LHCN-M2 (cell line): Measurements from ENCODE around the gene CCNA1. TPM values are rescaled to one million over a fixed set of nuclear protein-coding genes. Genes with fewer than 3 reads are reported as not detected.

Experiments used
- DNase-seq: peaks from one replicate; pipeline ENCODE4 v3.0.0-alpha.2; 2012; ENCODE audit warnings: low read depth
- polyA plus RNA-seq: library from polyadenylated mRNA; unstranded; fragments of >200 nt; gene quantifications from one replicate; pipeline ENCODE4 v1.2.1, GENCODE V29; 2012; ENCODE audit warnings: missing spikeins
- total RNA-seq: library from RNA; depleted of rRNA; stranded (reverse); fragments of >200 nt; gene quantifications from 2 replicates; pipeline ENCODE4 v1.2.3, GENCODE V29; 2014; rRNA removed

The CCNA1 gene
- total RNA-seq, result 0.77 and 1.8 TPM in 2 replicates
- polyA plus RNA-seq, result 0.06 TPM

DNA sequence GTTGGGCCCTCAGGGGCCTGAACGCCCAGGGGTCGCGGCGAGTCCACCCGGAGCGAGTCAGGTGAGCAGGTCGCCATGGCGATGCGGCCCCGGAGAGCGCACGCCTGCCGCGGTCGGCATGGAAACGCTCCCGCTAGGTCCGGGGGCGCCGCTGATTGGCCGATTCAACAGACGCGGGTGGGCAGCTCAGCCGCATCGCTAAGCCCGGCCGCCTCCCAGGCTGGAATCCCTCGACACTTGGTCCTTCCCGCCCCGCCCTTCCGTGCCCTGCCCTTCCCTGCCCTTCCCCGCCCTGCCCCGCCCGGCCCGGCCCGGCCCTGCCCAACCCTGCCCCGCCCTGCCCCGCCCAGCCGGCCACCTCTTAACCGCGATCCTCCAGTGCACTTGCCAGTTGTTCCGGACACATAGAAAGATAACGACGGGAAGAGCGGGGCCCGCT, at the start of gene CCNA1:
Gene CCNA1, plus strand, starts transcription at position 390 of the 439 bp plus-strand sequence. CDS start 562 bp downstream, outside the sequence.
- no peak for DNase-seq

DNA sequence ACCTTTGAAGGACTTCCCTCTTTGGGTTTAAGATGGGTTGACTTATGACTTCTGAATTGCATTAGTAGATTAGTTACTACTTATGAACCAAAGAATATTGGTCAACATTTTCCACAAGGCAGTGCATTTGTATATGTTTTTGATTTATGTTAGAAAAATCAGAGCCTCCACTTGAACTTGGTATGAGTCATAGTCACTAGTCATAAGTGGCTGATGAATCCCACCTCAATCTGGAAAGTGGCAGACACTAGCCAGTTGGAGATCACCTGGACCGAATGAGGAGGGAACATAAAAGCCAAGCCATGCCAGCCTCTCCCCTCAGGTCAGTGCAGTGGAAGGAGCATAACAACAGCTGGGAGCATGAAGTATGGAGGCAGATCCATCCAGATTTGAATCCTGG, 46.8 kb upstream of the CCNA1 start:
- peak; percentile 26 for DNase-seq

DNA sequence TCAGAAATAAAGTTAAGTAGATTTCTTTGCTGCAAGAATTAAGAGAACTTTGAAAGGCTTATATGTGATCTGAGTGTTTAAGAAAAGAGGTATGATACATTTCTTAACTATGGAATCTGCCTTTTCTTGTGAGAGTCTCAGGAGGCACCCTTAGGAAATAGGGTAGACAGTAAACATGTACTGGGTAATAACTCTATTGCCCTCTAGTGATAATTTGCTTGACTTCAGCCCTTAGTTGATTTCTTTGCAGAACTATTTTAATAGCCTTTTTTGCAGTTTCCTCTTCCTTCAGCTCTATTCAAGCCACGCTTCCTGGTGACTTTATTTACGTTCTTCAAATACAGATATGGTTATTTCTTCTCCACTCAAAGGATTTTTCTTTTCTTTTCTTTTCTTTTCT, 37.0 kb upstream of the CCNA1 start:
- peak; percentile 65 for DNase-seq

DNA sequence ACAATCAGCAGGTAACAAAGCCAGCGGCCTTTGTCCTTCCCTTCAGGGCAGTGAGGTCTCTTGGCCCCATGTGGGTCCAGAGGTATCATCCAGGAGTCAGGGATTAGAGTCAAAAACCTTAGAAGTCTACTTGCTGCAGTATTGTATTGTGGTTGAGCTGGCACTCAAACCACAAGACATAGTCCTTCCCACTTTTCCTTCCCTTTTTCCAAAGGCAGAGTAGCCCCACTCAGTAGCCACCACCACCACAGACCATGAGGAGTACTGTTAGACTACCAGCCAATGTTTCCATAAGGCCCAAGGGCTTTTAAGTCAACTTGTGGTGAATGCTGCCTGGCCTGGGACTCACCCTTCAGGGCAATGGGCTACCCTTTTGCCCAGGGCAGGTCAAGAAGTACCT, 27.1 kb upstream of the CCNA1 start:
- no peak for DNase-seq

DNA sequence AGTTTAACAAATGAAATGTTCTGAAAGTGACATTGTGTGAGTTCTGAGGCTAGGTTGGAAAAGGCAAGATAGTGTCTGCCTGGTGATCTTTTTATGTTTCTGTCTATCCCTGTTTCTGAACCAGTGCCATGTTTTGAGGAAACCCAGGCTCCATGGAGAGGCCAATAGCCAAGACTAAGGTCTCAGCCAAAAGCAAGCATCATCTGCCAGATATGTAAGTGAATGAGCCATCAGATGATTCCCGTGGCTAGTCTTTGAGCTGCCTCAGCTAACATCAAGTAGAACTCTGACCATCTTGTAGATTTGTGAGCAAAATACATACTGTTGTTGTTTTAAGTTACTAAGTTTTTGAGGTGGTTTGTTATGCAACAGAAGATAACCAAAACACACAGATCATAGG, 19.6 kb upstream of the CCNA1 start:
- DNase-seq, result no peak

DNA sequence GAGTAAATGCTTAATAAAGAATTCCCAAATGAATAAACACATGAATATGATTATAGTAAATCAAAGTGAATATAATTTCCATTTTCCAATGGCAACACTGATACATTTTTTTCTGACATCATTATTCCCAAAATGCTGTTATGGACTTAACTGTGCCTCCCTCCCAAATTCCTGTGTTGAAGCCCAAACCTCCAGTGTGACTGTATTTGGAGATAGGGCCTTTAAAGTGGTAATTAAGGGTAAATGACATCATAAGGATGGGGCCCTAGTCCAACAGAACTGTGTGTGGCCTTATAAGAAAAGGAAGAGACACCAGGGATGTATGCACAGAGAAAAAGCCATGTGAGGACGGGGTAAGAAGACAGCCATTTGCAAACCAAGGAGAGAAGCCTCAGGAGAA, 19.1 kb upstream of the CCNA1 start:
- no peak for DNase-seq

DNA sequence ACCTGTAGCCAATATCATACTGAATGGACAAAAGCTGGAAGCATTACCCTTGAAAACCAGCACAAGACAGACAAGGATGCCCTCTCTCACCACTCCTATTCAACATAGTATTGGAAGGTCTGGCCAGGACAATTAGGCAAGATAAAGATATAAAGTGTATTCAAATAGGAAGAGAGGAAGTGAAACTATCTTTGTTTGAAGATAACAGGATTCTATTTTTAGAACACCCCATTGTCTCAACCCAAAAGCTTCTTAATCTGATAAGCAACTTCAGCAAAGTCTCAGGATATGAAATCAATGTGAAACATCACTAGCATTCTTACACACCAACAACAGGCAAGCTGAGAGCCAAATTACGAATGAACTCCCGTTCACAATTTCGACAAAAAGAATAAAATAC, 17.8 kb upstream of the CCNA1 start:
- DNase-seq, result no peak

DNA sequence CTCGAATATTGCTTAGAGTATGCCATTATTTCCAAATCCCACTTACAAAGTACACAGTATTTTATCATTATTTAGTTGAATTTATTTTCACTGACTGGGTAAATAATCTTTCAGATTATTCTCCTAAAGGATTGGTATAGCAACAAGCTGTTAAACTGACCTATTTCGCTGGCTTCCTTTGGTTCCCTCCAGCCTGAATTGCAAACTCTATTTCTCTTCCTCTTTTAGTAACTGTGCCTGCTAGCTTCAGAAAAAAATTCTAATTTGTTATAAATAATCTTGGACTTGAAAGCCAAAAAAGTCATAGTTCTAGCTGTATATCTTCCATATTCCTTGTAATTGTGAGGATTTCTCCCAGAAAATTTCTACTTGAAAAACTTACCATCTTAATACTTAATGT, 15.0 kb upstream of the CCNA1 start:
- no peak for DNase-seq

DNA sequence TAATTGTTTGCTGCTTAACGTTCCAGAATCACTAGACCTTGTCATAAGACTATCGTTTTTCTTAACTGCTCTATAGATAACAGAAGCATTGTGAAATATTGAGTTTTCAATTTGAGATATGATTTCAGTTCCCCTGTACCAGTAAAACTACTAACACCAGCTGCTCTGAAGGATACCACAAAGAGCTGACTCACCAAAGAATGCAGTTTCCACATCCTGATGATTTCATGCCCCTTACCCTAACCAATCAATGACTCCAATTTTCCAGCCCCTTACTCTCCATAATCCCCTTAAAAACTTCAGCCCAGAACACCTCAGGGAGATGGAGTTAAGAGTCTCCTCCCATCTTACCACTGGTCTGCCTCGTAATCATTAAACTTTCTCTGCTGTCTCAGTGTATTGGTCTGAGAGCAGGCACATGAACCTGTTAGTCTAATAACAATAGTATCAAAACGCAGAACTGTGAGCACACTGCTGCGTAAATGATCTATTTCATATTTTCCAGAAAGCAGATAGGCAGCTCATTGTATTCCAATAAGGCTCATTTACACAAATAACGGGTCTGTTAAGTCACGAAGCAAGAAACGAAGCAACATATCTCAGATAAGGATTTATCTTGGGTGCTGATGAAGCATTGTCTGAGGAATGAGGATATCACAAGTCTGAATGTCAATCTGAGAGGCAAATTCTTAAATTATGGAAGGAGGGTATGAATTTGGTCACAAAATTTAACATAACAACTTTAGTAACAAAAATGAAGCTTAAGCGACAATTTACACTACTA, 14.1 kb upstream of the CCNA1 start:
- DNase-seq, result peak; percentile 93

DNA sequence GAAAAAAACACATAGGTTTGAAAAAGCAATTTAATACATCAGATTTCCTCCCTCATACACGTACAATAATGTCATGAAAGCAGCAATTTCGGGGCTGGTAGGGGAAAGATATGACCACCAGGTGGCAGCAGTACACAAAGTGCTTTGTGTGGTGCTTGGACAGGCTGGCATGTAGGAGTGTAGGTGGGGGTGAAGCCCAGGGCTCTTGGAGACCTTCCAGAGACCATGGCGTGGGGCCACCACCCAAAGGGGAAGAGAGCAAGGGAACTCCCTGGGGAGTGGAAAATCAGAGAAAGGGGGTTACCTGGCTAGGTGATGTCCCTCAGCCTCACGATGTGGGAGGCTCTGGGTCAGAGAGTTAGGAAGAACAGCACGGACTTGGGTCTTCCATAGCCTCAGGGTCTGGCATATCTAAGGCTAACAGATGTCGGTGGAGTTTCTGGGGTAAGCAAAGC, 11.8 kb upstream of the CCNA1 start:
- peak; percentile 84 for DNase-seq

DNA sequence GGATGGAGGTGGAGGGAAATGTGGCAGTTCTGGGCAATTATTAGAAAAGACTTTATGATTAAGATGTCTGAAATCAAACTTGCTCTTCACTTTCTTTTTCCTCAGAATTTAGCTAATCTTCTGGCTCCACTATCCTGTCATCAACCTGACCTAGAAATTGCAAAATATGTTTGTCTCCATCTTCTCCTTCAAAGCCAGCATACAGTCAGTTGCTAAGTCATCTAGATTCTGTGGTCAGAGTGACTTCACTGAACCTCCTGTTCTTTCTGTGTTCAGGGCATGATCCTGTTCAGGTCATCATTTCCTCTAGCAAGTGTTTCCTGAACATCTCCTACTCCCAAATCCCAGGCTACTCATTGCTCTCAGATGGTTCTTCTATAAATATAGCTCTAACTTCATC, 10.8 kb upstream of the CCNA1 start:
- DNase-seq, result peak; percentile 81

DNA sequence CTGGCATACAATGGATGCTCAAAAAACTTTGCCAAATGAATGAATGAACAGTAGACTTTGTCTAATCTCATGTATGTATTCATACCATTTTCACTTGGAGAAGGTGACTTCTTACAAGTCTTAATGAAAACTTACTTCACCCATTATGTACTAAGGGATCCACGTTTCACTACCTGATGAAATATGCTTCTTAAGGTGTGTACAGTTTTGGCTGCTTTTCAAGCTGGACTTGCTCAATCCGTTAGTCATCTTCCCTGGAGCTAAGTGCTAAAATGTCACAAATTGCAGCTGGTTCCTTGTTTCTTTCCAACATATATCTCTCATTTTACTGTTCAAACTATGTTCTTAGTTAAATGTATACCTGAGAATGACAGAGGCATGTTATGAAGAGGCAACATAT, 4.2 kb upstream of the CCNA1 start:
- no peak for DNase-seq

DNA sequence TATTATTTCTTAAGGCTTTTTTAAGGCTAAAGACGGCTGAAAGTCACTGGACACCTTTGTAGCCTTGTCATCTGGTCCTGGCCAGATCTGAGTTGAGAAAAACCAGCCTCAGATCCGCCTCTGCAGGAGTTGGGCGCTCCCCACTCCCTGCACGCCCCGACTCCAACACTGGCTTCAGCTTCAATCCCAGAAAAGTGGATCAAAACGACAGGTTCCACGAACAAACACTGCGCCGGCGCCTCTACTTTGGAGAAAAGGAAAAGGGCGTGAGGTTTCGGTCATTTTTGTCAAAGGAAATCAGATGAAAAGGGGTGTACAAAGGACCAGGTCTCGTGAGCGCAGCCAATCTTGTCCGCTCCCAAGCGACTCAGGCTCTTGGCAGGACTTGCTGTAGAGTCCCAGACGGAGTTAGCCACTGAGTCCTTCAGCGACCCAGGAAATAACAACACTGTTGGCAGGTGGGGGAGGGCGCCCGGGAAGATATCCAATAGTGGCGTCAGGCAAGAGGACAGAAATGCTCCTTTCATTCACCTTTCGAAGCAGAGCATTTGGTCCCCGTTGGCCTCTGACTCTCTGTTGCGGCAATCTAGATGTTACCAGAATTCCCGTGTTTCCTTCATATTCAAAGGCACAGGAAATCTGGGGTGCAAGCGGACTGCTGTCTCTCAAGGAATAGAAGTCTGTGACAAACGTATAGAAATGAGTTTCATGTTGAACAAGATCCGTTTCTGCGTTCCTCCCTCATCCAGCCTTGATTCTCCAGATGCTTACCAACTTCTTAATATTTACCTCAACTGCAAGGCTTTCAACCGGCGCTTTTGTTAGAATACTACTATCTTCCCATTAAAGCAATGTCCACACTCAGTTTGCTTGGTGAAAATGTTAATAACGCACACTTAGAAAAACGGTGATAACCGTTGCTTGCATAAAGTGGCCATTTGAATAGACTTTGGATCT, 1.8 kb upstream of the CCNA1 start:
- no peak for DNase-seq

DNA sequence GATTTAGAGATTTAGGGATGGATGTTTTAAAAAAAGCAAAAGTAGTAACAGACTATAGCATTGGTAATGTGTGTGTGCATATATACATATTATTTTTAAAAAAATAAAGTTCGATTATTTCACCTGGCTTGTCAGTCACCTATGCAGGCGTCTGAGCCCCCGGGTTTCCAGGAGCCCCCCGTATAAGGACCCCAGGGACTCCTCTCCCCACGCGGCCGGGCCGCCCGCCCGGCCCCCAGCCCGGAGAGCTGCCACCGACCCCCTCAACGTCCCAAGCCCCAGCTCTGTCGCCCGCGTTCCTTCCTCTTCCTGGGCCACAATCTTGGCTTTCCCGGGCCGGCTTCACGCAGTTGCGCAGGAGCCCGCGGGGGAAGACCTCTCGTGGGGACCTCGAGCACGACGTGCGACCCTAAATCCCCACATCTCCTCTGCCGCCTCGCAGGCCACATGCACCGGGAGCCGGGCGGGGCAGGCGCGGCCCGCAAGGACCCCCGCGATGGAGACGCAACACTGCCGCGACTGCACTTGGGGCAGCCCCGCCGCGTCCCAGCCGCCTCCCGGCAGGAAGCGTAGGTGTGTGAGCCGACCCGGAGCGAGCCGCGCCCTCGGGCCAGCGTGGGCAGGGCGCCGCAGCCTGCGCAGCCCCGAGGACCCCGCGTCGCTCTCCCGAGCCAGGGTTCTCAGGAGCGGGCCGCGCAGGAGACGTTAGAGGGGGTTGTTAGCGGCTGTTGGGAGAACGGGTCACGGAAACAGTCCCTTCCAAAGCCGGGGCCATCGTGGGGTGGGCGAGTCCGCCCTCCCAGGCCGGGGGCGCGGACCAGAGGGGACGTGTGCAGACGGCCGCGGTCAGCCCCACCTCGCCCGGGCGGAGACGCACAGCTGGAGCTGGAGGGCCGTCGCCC, 840 bp upstream of the CCNA1 start:
- DNase-seq, result no peak

DNA sequence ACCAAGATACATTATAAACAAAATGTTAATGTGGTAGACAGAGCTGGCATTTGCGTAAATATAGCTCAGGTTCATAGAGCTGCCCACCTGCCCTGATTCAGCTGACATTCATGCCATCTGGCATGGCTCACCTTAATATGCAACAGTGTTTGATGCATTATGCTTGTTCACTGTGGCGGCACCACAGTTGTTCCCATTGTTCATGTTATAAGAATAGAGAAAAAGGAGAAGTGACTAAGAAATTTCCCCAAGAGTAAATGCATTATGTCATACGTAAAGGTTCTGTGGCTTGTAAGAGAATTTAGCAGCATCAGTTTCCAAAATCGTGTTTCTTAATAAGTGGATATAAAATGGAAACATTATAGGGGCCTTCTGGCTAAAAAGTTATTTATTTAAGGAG, 4.5 kb downstream of the CCNA1 start:
- no peak for DNase-seq

DNA sequence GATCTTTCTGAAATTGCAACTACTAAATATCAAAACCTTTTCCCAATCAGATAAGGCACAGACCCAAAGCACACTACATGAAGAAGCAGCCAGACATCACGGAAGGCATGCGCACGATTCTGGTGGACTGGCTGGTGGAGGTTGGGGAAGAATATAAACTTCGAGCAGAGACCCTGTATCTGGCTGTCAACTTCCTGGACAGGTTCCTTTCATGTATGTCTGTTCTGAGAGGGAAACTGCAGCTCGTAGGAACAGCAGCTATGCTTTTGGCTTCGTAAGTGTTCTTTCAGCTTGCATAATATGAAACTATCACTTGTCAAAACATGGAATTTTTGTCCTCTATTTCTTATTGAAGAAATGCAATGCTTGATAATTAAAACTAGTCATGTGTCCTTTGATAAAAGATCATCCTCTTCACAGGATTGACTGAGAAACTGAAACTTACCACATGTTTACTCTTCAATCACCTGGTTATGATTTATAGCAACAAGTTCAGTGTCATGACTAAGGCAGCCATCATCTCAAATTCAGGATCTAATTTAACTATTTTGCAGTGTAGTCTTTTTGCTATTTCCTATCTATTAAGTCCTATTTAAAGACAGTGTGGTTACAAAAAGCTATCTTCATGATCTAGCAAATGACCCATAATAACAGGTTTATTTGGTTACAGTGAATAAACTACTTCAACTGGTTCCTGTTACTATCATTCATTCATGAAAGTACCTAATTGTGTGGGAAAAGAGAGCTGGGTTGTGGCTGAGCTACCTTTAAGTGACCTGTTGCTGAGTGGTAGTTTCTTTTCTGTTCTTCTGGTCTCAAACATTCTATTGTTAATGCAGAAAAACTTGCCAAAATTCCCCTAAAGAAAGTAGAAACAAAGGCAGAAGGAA, 6.5 kb downstream of the CCNA1 start:
- DNase-seq, result no peak

DNA sequence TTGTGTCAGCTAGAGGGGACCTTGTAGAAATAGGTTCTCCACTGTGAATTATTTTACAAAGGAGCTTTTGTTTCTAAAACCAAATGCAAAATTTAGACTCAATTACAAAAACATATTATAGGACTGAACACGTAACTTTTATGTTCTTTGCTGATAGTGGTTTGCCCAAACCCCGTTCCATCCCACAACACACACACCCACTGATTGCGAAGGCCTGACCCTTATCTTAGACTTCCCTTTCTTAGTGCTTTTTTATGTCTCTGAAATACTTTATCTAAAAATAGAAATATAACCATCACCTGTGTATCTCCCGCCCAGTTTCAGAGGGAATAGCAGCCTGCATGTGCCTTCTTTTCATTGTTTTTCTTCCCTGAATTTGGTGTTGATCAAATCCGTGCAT, 13.0 kb downstream of the CCNA1 start:
- no peak for DNase-seq

DNA sequence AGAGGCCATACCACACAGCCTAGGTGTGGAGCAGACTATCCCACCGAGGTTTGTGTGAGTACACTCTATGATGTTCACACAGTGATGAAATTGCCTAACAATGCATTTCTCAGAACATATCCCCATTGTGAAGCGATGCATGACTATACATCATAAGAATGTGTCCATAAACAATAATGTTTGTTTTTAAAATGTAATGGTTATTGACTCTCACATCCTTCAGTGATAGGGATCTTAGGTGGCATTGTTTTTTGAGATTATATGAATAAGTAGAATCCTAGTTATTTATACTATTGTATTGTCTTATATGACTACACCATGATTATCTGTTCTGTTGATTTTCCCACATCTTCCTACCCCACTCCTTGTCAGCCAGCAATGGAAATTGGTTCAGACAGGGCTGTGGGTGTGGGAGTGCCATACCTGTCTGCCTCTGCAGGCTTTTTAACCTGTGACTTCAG, 13.6 kb downstream of the CCNA1 start:
- DNase-seq, result no peak

DNA sequence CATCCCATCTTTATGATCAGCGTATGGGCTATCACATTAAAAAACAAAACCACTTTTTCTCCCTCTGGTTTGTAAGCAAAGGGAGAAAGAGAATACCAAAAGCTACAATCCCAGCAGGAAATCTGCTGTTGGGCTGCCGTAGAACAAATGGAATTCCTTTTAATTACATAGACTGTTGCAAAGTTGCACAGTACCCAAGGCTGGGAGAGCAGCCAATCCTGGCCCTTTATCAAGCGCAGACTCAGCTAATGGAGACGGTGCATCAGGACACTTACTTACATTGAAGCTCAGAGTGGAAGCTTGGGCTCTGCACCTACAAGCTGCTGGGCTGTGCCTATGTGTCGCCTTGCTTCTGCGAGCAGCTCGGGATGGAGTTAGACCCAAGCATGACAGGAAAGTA, 15.2 kb downstream of the CCNA1 start:
- no peak for DNase-seq

DNA sequence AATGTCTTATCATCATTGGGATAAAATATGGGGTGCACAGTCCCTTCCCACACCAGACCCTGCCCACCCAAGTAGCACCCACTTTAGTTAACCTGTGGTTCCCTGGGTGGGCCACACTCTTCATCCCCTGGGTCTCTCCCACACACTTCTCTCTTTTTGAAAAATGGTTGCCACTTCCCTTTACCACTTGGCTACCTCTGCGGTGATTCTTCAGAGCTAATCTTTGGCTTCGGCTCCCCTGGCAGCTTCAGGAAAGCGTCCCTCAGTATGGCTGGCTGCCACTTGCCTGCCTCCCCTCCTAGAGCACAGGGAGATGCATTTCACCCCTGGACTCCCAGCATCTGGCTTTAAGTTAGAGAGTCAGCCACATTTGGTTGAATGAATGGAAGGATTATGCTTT, 18.2 kb downstream of the CCNA1 start:
- no peak for DNase-seq
